ENCODE results near the gene GCLC. TPM values are rescaled to one million over a fixed set of nuclear protein-coding genes. Genes with fewer than 3 reads are reported as not detected.

GCLC gene
- total and polyA plus RNA-seq, 10 of the 15 experiments (the other 5 are each of a cell fraction or from before 2014, with no cell fraction given) = 6.5 to 23.6 (median 12.5) TPM

DNA sequence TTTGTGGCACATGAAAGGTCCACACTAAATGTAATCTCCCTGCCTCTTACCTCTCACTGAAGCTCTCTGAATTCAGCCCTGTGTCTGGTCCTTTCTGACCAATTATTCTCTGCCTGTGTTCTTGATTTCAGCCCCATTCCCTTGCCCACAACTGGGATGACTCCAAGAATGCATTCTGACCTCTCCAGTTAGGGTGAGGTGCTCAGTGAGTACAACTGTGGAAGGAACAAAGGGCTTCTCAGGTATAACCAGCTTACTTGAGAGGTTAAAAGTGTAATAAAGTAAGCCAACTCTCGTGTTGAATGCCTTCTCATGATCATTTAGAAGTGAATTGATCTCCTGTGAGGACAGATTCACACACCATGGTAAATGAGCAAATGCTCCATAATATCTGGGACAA is 88.1 kb downstream of the GCLC start:
- Histone ChIP-seq H3K4me2 (ENCODE audit: control insufficient read depth, insufficient read depth) (no peak overlapping the region), H3K9me3 (replicated peaks; ENCODE audit: control insufficient read depth, insufficient read depth, low read length) (no peaks in the 10 kb centered on the region), H3K79me2 (ENCODE audit: control insufficient read depth, insufficient read depth, low read length) (no peaks in the 10 kb centered on the region), H3K4me1 (ENCODE audit: control insufficient read depth, insufficient read depth, low read length) (no peaks in the 10 kb centered on the region), H2AFZ (ENCODE audit: control insufficient read depth, low read depth, low read length) (no peak overlapping the region), H3K36me3 (ENCODE audit: control insufficient read depth in 2 of 2, insufficient read depth in 2 of 2, low read length in 1 of 2) (no peaks in the 10 kb centered on the region; a peak in 1 of 4 replicates), H3K4me3 (no peak overlapping the region), H3K9ac (ENCODE audit: control insufficient read depth, insufficient read depth, low read length) (no peak overlapping the region), H3K27me3 (replicated peaks in 1 of 2; ENCODE audit: control insufficient read depth in 2 of 2, insufficient read depth in 2 of 2, low read length in 1 of 2) (no peaks in the 10 kb centered on the region), H4K20me1 (ENCODE audit: control insufficient read depth, insufficient read depth) (no peaks in the 10 kb centered on the region), H3K27ac (ENCODE audit: control insufficient read depth, insufficient read depth) (no peak overlapping the region)
- in situ Hi-C loops (cut with MboI) (no loop called here), intact Hi-C loops (cut with micrococcal nuclease; ENCODE audit: unreplicated experiment) (no loop called here)
- no peak for DNase-seq (ENCODE audit: low read depth, low spot score)
- no peak for TF ChIP-seq ZNF384 (IDR thresholded peaks at IDR 0.05; ENCODE audit: borderline replicate concordance, low read depth, low read length)
- no peak for TF ChIP-seq EZH2 (IDR thresholded peaks at IDR 0.05; ENCODE audit: borderline replicate concordance, control insufficient read depth, low read depth, low read length)
- TF ChIP-seq TCF12 (IDR thresholded peaks at IDR 0.05; ENCODE audit: low read depth, low read length) = no peak
- TF ChIP-seq, protein P1, sequence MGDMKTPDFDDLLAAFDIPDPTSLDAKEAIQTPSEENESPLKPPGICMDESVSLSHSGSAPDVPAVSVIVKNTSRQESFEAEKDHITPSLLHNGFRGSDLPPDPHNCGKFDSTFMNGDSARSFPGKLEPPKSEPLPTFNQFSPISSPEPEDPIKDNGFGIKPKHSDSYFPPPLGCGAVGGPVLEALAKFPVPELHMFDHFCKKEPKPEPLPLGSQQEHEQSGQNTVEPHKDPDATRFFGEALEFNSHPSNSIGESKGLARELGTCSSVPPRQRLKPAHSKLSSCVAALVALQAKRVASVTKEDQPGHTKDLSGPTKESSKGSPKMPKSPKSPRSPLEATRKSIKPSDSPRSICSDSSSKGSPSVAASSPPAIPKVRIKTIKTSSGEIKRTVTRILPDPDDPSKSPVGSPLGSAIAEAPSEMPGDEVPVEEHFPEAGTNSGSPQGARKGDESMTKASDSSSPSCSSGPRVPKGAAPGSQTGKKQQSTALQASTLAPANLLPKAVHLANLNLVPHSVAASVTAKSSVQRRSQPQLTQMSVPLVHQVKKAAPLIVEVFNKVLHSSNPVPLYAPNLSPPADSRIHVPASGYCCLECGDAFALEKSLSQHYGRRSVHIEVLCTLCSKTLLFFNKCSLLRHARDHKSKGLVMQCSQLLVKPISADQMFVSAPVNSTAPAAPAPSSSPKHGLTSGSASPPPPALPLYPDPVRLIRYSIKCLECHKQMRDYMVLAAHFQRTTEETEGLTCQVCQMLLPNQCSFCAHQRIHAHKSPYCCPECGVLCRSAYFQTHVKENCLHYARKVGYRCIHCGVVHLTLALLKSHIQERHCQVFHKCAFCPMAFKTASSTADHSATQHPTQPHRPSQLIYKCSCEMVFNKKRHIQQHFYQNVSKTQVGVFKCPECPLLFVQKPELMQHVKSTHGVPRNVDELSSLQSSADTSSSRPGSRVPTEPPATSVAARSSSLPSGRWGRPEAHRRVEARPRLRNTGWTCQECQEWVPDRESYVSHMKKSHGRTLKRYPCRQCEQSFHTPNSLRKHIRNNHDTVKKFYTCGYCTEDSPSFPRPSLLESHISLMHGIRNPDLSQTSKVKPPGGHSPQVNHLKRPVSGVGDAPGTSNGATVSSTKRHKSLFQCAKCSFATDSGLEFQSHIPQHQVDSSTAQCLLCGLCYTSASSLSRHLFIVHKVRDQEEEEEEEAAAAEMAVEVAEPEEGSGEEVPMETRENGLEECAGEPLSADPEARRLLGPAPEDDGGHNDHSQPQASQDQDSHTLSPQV (IDR thresholded peaks at IDR 0.05) = no peak
- no peak for TF ChIP-seq POLR2AphosphoS2 (IDR thresholded peaks at IDR 0.05; ENCODE audit: low read depth, low read length)
- no peak for TF ChIP-seq NR2C2 (IDR thresholded peaks at IDR 0.05; ENCODE audit: borderline replicate concordance, control insufficient read depth, insufficient read length, low read depth)
- no peak for TF ChIP-seq RFX5 (IDR thresholded peaks at IDR 0.05; ENCODE audit: low read depth, low read length)
- TF ChIP-seq CBFB (IDR thresholded peaks at IDR 0.05; ENCODE audit: low read depth) = no peak
- TF ChIP-seq, protein P2, sequence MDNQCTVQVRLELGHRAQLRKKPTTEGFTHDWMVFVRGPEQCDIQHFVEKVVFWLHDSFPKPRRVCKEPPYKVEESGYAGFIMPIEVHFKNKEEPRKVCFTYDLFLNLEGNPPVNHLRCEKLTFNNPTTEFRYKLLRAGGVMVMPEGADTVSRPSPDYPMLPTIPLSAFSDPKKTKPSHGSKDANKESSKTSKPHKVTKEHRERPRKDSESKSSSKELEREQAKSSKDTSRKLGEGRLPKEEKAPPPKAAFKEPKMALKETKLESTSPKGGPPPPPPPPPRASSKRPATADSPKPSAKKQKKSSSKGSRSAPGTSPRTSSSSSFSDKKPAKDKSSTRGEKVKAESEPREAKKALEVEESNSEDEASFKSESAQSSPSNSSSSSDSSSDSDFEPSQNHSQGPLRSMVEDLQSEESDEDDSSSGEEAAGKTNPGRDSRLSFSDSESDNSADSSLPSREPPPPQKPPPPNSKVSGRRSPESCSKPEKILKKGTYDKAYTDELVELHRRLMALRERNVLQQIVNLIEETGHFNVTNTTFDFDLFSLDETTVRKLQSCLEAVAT (IDR thresholded peaks at IDR 0.05) = no peak
- FAIRE-seq = no peak
- ChIA-PET POLR2A (interaction anchor here (0.6 to 3.1 kb wide), 6 partner anchors 9 to 109 kb away, joined by 3 to 17 read pairs (median 4); no protein-coding TSS in a partner anchor), CTCF (interaction anchor here (0.6 to 3.9 kb wide), 12 partner anchors 8 to 902 kb away, joined by 3 to 30 read pairs (median 3); no protein-coding TSS in a partner anchor), RAD21 (ENCODE audit: unreplicated experiment) (interaction anchor here (0.7 to 5.2 kb wide), 11 partner anchors 8 to 31 kb away, joined by 3 to 24 read pairs (median 4); no protein-coding TSS in a partner anchor), SMC1A (ENCODE audit: uncharacterized antibody, unreplicated experiment) (interaction anchor here (0.9 to 12.7 kb wide), 8 partner anchors 9 to 284 kb away, joined by 3 to 229 read pairs (median 42); no protein-coding TSS in a partner anchor)
- BruUV-seq (replicated peaks) = no TSS peak
- 0% methylated on average over 1 of the region's 1 CpG for WGBS (ENCODE audit: insufficient coverage, insufficient replicate concordance, low lambda C conversion rate, missing lambda C conversion rate)
- no peak for ATAC-seq

Data from GM12878 (cell line).